ENCODE measurements around the gene OSTN.

GRCh38 chr3:191280111-191280510, 81.1 kb downstream of the OSTN start:
- TF ChIP-seq, protein P1, sequence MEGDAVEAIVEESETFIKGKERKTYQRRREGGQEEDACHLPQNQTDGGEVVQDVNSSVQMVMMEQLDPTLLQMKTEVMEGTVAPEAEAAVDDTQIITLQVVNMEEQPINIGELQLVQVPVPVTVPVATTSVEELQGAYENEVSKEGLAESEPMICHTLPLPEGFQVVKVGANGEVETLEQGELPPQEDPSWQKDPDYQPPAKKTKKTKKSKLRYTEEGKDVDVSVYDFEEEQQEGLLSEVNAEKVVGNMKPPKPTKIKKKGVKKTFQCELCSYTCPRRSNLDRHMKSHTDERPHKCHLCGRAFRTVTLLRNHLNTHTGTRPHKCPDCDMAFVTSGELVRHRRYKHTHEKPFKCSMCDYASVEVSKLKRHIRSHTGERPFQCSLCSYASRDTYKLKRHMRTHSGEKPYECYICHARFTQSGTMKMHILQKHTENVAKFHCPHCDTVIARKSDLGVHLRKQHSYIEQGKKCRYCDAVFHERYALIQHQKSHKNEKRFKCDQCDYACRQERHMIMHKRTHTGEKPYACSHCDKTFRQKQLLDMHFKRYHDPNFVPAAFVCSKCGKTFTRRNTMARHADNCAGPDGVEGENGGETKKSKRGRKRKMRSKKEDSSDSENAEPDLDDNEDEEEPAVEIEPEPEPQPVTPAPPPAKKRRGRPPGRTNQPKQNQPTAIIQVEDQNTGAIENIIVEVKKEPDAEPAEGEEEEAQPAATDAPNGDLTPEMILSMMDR (IDR thresholded peaks at IDR 0.05; ENCODE audit: insufficient read depth, low read length) = no peak
- TF ChIP-seq REST (IDR thresholded peaks at IDR 0.05; ENCODE audit: insufficient replicate concordance, low read depth) = no peak
- TF ChIP-seq SPI1 (IDR thresholded peaks at IDR 0.05; ENCODE audit: borderline replicate concordance, low read depth) = no peak

Measured in HL-60 (cell line).